ENCODE measurements around the gene PARP11.

PARP11 gene

DNA sequence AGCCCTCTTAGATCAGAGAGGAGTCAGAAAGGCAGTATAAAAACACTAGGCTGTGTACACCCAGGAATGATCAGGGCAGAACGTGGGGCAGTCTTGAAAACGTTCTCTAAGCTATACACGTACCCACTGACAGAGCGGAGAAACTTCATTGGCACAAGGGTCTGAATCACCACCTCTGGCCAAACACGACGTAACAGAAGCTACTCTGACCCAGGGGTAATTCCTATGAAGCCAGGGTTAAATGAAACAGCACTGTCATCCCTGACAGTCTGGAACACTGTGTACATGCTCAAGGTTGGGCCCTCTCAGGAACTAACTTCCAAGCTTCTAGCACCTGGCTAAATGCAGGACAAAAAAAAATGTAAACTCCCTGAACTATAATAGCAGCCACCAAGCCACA, 38.4 kb downstream of the PARP11 start:
- DNase-seq (ENCODE audit: extremely low read depth, insufficient read length), result no peak
- no peaks in the 10 kb centered on the region for H3K36me3 ChIP-seq (ENCODE audit: control insufficient read depth, insufficient read depth, low read length)
- TF ChIP-seq, protein P1, sequence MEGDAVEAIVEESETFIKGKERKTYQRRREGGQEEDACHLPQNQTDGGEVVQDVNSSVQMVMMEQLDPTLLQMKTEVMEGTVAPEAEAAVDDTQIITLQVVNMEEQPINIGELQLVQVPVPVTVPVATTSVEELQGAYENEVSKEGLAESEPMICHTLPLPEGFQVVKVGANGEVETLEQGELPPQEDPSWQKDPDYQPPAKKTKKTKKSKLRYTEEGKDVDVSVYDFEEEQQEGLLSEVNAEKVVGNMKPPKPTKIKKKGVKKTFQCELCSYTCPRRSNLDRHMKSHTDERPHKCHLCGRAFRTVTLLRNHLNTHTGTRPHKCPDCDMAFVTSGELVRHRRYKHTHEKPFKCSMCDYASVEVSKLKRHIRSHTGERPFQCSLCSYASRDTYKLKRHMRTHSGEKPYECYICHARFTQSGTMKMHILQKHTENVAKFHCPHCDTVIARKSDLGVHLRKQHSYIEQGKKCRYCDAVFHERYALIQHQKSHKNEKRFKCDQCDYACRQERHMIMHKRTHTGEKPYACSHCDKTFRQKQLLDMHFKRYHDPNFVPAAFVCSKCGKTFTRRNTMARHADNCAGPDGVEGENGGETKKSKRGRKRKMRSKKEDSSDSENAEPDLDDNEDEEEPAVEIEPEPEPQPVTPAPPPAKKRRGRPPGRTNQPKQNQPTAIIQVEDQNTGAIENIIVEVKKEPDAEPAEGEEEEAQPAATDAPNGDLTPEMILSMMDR (IDR thresholded peaks at IDR 0.05; ENCODE audit: insufficient read depth, low read length, poor library complexity, severe bottlenecking), result no peak

DNA sequence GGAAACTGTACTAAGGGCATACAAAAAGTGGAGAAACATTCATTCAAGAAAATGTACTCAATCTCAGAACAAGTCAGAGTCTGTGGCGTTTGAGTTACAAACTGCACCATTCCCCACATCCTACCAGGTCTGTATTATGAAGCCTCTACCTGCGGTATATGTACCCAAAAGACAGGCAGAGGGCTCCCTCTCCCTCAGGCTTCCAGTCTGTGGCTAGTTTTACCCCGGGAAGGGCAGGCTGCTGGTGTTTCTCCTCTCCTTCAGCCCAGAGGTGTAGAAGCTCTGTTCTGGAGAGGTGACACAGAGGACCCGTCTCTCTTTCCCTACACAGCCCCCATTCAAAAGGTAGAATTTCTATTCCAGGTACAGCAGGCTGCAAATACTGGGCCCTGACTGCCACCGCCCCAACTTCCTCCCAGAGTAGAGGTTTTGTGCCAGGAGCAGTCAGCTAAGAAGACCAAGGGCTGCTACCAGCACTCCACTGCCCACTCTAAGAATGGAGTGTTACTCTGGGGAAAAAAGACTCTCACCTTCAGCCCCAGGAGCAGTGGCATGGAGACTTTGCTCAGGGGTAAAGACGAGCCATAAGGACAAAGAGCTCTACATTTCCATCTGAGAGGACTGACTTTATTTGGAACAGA, 39.4 kb downstream of the PARP11 start:
- TF ChIP-seq, protein P1 (IDR thresholded peaks at IDR 0.05; ENCODE audit: insufficient read depth, low read length, poor library complexity, severe bottlenecking), result no peak
- no peaks in the 10 kb centered on the region for H3K36me3 ChIP-seq (ENCODE audit: control insufficient read depth, insufficient read depth, low read length)
- H3K27me3 ChIP-seq (replicated peaks; ENCODE audit: control insufficient read depth, insufficient read depth, low read length), result no peaks in the 10 kb centered on the region
- no peak overlapping the region for H3K4me3 ChIP-seq (replicated peaks; ENCODE audit: low read depth, low read length)
- DNase-seq (ENCODE audit: extremely low read depth, insufficient read length), result no peak

More for the DNA sequence above, 38.4 kb downstream of the PARP11 start:
- H3K27me3 ChIP-seq (replicated peaks; ENCODE audit: control insufficient read depth, insufficient read depth, low read length), result no peaks in the 10 kb centered on the region
- H3K4me3 ChIP-seq (replicated peaks; ENCODE audit: low read depth, low read length), result no peak overlapping the region

DNA sequence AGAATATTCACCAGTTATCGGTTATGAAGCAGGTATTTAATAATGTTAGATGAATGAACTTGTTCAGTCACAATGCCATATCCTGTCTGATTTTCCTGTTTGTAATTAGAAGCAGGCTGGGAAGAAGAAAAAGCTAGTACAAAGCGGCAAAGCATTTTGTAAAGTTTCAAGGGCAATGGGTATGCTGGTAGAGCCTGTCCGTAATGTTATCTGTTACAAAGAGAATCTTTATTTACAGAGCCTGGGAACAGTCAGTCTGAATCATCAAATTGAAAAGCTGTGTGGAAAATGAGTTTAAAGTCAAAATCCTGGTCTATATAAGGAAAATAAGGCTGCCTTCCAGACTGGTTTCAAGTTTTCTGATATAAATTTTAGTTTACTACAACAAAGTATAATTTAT, 40.5 kb downstream of the PARP11 start:
- H3K27me3 ChIP-seq (replicated peaks; ENCODE audit: control insufficient read depth, insufficient read depth, low read length), result no peaks in the 10 kb centered on the region
- no peaks in the 10 kb centered on the region for H3K36me3 ChIP-seq (ENCODE audit: control insufficient read depth, insufficient read depth, low read length)
- no peak for DNase-seq (ENCODE audit: extremely low read depth, insufficient read length)
- no peak overlapping the region for H3K4me3 ChIP-seq (replicated peaks; ENCODE audit: low read depth, low read length)
- TF ChIP-seq, protein P1 (IDR thresholded peaks at IDR 0.05; ENCODE audit: insufficient read depth, low read length, poor library complexity, severe bottlenecking), result no peak

- Histone ChIP-seq H3K27me3 (replicated peaks; ENCODE audit: control insufficient read depth, insufficient read depth, low read length) (no peaks in the 10 kb centered on the region), H3K36me3 (ENCODE audit: control insufficient read depth, insufficient read depth, low read length) (no peaks in the 10 kb centered on the region; the same call in 1 of the 2 replicates), H3K4me3 (replicated peaks; ENCODE audit: low read depth, low read length) (no peak overlapping the region)
- DNase-seq (ENCODE audit: extremely low read depth, insufficient read length), result no peak
- TF ChIP-seq, protein P1 (IDR thresholded peaks at IDR 0.05; ENCODE audit: insufficient read depth, low read length, poor library complexity, severe bottlenecking), result no peak
Measured at GRCh38 chr12:3828888-3829287, 44.3 kb downstream of the PARP11 start.

DNA sequence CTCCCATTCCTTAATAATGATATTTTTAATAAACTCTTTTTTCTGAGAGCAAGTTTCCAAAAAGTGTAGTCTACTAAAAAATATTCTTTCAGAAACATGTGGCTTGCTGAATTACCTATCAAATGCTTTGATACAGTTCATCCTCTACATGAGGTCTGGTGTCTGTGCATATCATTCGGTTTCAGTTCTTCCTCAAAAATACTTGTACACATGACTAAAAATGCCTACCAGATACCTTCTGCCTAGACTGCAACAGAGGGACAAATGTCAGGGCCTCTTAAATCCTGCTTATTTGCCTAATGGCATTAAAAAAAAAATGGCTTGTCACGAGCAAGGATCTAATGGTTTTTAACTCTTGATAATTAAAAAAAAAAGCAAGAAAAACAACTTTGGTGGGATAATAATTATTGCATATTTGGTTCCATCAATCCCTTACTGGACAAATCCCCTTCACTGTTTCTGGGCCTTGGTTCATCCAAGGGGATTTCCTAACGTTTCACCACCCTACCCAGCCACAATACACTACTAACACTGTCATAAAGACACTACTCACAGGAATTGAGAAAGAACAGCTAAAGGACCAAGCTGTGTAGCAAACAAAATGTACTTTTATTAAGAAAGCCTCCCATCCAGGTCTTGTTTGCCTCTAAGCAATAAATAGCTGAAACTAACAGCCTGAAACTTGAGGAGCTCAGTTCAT, 45.7 kb downstream of the PARP11 start:
- TF ChIP-seq, protein P1 (IDR thresholded peaks at IDR 0.05; ENCODE audit: insufficient read depth, low read length, poor library complexity, severe bottlenecking), result no peak
- Histone ChIP-seq H3K27me3 (replicated peaks; ENCODE audit: control insufficient read depth, insufficient read depth, low read length) (no peaks in the 10 kb centered on the region), H3K4me3 (replicated peaks; ENCODE audit: low read depth, low read length) (no peak overlapping the region), H3K36me3 (ENCODE audit: control insufficient read depth, insufficient read depth, low read length) (no peaks in the 10 kb centered on the region; the same call in 1 of the 2 replicates)
- DNase-seq (ENCODE audit: extremely low read depth, insufficient read length), result no peak
